ENCODE measurements around the gene C10orf90.

GRCh38 chr10:126667568-126667967, 2.9 kb downstream of the C10orf90 start:
- TF ChIP-seq EP300 (IDR thresholded peaks at IDR 0.05; ENCODE audit: borderline replicate concordance) (no peak), RAD21 (IDR thresholded peaks at IDR 0.05; ENCODE audit: low read depth) (no peak), CREB1 (IDR thresholded peaks at IDR 0.05; ENCODE audit: low read depth) (no peak), YY1 (IDR thresholded peaks at IDR 0.05; ENCODE audit: low read depth) (no peak), CEBPB (IDR thresholded peaks at IDR 0.05) (no peak), REST (IDR thresholded peaks at IDR 0.05; ENCODE audit: low read depth) (no peak), TAF1 (IDR thresholded peaks at IDR 0.05; ENCODE audit: low read depth) (no peak), NFIC (IDR thresholded peaks at IDR 0.05) (no peak), FOXM1 (IDR thresholded peaks at IDR 0.05; ENCODE audit: borderline replicate concordance, low read depth) (no peak), TEAD4 (IDR thresholded peaks at IDR 0.05) (no peak), EGR1 (IDR thresholded peaks at IDR 0.05) (no peak), TCF12 (IDR thresholded peaks at IDR 0.05; ENCODE audit: low read depth) (no peak)
- TF ChIP-seq, protein P1, sequence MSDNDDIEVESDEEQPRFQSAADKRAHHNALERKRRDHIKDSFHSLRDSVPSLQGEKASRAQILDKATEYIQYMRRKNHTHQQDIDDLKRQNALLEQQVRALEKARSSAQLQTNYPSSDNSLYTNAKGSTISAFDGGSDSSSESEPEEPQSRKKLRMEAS (IDR thresholded peaks at IDR 0.05) = no peak

Measured in Ishikawa (cell line).